NCI-H2107 treated with DMSO at 0.1 percent for 48 hours (cell line): ENCODE measurements around the gene LIMS4.
"Not testable (repeated sequence)": the region's sequence is repeated elsewhere in the genome, so short reads cannot be mapped to it uniquely, and the experiment has no call there.

Experiments used
- DNase-seq: peaks from one replicate; lab custom pipeline; 2025; ENCODE audit not compliant: unreplicated experiment; lab: John Stamatoyannopoulos, UW

Gene LIMS4

GRCh38 chr2:110450951-110451350 lies 21.7 kb downstream of the LIMS4 start:
- not testable (repeated sequence) for DNase-seq

- not testable (repeated sequence) for DNase-seq
Observed at GRCh38 chr2:110449127-110449947, 23.3 kb downstream of the LIMS4 start.

DNA sequence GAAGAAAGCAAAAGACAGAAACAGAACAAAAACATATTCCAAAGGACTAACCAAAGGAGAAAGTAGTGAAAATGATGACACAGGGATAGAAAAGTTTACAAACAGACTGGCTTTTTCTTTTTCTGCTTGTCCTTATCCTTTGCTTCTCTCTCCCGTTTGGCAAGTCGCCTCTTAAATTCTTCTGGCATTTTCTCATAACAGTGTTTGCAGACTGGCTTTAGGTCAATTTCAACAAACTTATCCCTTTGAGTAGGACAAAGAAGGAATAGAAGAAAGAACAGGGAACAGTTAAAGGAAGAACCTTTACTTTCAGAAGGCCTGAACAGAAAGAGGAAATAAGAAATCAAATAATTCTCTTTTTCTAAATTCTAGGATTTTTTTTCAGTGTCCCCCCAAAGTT lies 26.0 kb downstream of the LIMS4 start:
- not testable (repeated sequence) for DNase-seq

- DNase-seq: not testable (repeated sequence)
Observed at GRCh38 chr2:110443305-110444005, 29.2 kb downstream of the LIMS4 start.

DNA sequence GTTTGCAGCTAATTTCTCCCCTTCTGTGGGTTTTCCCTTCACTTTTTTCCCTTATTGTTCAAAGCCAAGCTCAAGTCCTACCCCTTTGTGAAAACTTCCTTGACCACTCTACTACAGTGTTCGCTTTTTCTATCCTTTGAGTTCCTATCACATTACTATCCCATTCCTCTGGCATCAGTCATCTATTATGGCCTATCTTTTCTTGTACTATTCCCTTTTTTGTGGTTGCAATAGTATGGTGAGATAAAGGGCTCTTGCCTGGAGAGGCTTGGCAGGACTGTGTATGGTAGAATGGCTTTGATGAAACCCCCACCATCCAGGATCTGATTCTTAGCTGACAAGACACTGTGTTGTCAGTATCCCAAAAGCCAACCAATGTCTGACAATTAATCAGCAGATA lies 30.7 kb downstream of the LIMS4 start:
- not testable (repeated sequence) for DNase-seq

DNA sequence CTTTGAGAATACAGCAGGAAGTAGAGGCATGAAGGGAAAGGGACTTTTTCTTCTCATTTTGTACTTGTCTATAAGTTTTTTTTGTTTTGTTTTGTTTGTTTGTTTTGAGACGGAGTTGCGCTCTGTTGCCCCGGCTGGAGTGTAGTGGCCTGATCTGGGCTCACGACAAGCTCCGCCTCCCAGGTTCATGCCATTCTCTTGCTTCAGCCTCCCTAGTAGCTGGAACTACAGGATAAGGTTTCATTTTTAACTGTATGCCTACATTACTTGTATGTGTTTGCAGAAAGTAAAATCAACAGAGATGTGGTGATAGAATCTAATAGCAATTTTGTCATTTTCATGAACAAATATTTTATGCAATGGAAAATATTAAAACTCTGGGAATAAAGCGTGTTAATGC lies 38.1 kb downstream of the LIMS4 start:
- not testable (repeated sequence) for DNase-seq

- DNase-seq: not testable (repeated sequence)
Observed at GRCh38 chr2:110425725-110426124, 46.9 kb downstream of the LIMS4 start.

DNA sequence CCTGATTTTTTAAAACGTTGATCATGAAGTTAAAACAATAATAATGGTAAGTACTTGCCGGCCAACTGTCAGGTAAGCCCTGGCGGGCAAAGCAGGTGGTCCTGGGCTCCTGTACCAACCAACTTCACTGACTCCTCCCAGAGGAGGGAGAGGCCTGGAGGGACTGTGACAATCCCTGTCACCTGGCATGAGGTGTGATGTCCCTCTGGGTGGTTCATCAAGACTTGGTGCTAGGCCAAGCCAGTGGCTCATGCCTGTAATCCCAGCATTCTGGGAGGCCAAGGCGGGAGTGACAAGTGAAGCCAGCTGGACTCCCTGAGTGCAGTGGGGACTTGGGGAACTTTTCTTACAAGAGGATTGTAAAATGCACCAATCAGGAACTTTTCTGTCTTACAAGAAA lies 48.2 kb downstream of the LIMS4 start:
- not testable (repeated sequence) for DNase-seq

DNA sequence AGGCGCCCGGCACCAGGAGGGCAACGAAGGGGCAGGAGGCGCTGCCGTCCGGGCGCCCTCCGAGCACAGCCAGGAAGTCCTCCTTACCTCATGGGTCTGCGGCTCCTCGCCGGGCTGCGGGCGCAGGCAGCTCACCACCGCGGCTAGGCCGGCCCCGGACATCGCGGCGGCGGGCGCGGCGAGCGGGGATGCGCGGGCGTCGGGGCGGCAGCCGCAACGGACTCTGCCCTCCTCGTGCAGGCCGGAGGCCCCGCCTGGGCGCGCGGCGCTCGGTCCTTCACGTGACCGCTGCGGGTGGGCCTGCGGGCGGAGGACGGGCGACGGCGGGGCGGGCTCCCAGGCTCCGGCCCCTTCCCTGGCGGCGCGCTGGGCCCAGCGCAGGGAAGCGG lies 49.0 kb downstream of the LIMS4 start:
- DNase-seq: not testable (repeated sequence)

GRCh38 chr2:110422852-110423573 lies 49.6 kb downstream of the LIMS4 start:
- not testable (repeated sequence) for DNase-seq

- not testable (repeated sequence) for DNase-seq
Observed at GRCh38 chr2:110420641-110421354, 51.8 kb downstream of the LIMS4 start.

DNA sequence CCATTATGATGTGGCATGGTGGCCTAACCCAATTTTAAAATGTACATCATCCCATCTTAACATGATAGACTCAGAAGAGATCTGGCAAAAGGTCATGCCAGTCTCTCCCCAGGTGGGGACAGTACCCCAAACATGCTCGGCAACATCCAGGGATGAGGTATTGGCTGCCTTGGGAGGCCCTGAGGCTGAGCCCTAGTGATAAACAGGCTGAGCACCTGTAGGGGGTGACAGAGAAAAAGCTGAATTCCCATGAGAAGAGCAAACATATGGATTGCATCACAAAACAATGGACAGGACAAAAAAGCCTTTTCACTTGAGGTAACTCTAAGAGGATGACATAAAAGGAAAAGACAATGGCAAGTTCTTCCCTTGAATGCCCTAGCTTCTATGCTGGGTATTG lies 65.5 kb downstream of the LIMS4 start:
- not testable (repeated sequence) for DNase-seq

- not testable (repeated sequence) for DNase-seq
Observed at GRCh38 chr2:110404988-110405387, 67.6 kb downstream of the LIMS4 start.

DNA sequence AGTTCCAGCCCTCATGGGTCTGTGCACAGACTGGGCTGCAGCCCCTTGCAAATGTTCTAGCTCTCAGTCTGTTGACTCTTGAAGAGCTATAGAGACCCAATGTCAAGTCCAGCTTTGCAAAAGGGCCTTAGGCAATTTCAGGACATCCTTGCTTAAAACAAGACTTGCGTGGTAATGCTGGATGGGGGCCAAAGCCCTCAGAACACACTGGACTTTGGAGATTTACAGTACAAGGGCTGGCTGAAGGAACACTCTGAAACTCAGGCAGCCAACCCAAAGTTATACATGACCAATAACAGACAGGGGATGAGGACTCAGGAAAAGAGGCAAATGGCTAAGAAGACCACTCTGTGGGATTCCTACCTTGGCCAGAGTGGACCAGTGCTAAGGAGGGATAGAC lies 68.4 kb downstream of the LIMS4 start:
- DNase-seq: not testable (repeated sequence)

GRCh38 chr2:110401001-110401618 lies 71.5 kb downstream of the LIMS4 start:
- not testable (repeated sequence) for DNase-seq

- DNase-seq: not testable (repeated sequence)
Observed at GRCh38 chr2:110399378-110399777, 73.2 kb downstream of the LIMS4 start.

- DNase-seq: not testable (repeated sequence)
Observed at GRCh38 chr2:110395990-110396389, 76.6 kb downstream of the LIMS4 start.
